Tibial artery (tissue), 4 donors: Measurements from ENCODE around the gene MACROD2.

Experiments
- DNase-seq, 2 donors: peaks; one replicate each; pipeline ENCODE4 v3.0.0-alpha.2; 2019
- H3K27ac ChIP-seq, 2 donors: fragments of 200-600 bp; sonication (generic) in 1 of 2; 1 replicate in 1 of 2; 2 replicates in 1 of 2; pipeline ENCODE4 v1.5.1; 2018 to 2019; ENCODE audit warnings: mild to moderate bottlenecking in 1 of 2
- H3K27me3 ChIP-seq, 2 donors: fragments of 200-600 bp; sonication (generic) in 1 of 2; one replicate each; pipeline versions ENCODE4 v1.5.1 to v1.6.0; 2016 to 2019
- H3K36me3 ChIP-seq, 3 donors: fragments of 200-600 bp; sonication (generic) in 2 of 3; one replicate each; pipeline ENCODE4 v1.5.1; 2016 to 2019; ENCODE audit warnings: mild to moderate bottlenecking in 2 of 3
- H3K4me1 ChIP-seq, 4 donors: fragments of 200-600 bp; sonication (generic) in 2 of 4; 1 replicate in 3 of 4; 2 replicates in 1 of 4; pipeline ENCODE4 v1.5.1; 2016 to 2019
- H3K4me3 ChIP-seq, 2 donors: fragments of 200-600 bp; sonication (generic) in 1 of 2; 1 replicate in 1 of 2; 2 replicates in 1 of 2; pipeline ENCODE4 v1.5.1; 2018 to 2019; ENCODE audit warnings: mild to moderate bottlenecking in 2 of 2
- H3K9me3 ChIP-seq, 3 donors: fragments of 200-600 bp; sonication (generic) in 1 of 3; one replicate each; pipeline ENCODE4 v1.5.1; 2016 to 2019
- intact Hi-C: fragments of 100-400 bp; cut with DNase I; formaldehyde crosslinking; loops from one replicate; pipeline ENCODE4 v1.15.0; 2023; ENCODE audit warnings: low total_unique reads
- TF ChIP-seq, protein P1 (sequence below), 2 experiments: fragments of 200-600 bp in 1 of 2; fragments of 450-650 bp in 1 of 2; IDR thresholded peaks; one replicate each; pipeline ENCODE4 v1.5.1; 2017 to 2019; ENCODE audit warnings: antibody characterized with exemption in 2 of 2, mild to moderate bottlenecking in 1 of 2, moderate library complexity in 1 of 2

Gene MACROD2

DNA sequence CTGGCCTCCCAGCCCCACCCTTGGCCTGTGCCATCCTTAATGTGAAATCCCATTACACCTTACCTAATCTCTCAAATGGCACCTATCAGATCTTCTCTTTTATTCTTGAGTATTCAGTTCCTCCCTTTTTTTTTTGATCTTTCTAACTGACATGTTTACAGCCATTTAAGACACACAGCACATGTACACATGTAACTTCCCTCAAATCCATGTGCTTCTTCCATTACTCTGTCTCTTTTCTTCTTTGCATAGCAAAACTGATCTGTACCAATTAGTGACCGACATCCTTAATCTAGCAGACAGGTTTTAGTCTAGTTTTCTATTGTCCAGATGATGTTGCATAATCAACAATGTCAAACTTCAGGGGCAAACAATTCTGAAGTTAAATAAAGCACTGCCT, 755.9 kb downstream of the MACROD2 start:
- no peak for DNase-seq
- H3K27me3 ChIP-seq = no peaks in the 10 kb centered on the region
- intact Hi-C loops = no loop called here
- no peak overlapping the region for H3K27ac ChIP-seq
- no peaks in the 10 kb centered on the region for H3K9me3 ChIP-seq
- TF ChIP-seq, protein P1, sequence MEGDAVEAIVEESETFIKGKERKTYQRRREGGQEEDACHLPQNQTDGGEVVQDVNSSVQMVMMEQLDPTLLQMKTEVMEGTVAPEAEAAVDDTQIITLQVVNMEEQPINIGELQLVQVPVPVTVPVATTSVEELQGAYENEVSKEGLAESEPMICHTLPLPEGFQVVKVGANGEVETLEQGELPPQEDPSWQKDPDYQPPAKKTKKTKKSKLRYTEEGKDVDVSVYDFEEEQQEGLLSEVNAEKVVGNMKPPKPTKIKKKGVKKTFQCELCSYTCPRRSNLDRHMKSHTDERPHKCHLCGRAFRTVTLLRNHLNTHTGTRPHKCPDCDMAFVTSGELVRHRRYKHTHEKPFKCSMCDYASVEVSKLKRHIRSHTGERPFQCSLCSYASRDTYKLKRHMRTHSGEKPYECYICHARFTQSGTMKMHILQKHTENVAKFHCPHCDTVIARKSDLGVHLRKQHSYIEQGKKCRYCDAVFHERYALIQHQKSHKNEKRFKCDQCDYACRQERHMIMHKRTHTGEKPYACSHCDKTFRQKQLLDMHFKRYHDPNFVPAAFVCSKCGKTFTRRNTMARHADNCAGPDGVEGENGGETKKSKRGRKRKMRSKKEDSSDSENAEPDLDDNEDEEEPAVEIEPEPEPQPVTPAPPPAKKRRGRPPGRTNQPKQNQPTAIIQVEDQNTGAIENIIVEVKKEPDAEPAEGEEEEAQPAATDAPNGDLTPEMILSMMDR (IDR thresholded peaks at IDR 0.05) = no peak
- no peak overlapping the region for H3K4me3 ChIP-seq
- no peaks in the 10 kb centered on the region for H3K4me1 ChIP-seq
- no peaks in the 10 kb centered on the region for H3K36me3 ChIP-seq

DNA sequence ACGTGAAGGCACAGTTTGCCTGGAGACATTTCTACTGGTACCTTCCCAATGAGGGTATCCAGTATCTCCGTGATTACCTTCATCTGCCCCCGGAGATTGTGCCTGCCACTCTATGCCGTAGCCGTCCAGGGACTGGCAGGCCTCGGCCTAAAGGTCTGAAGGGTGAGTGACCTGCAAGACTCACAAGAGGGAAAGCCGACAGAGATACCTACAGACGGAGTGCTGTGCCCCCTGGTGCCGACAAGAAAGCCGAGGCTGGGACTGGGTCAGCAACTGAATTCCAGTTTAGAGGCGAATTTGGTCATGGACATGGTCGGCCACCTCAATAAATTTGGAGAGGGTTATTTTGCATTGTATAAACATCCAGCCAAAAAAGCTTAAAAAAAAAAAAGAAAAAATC, 762.4 kb downstream of the MACROD2 start:
- Histone ChIP-seq H3K9me3 (no peaks in the 10 kb centered on the region), H3K27ac (no peak overlapping the region), H3K36me3 (no peaks in the 10 kb centered on the region), H3K4me3 (no peak overlapping the region), H3K4me1 (no peaks in the 10 kb centered on the region), H3K27me3 (no peaks in the 10 kb centered on the region)
- TF ChIP-seq, protein P1 (IDR thresholded peaks at IDR 0.05) = no peak
- DNase-seq = no peak
- intact Hi-C loops = no loop called here

- no peak for DNase-seq
- Histone ChIP-seq H3K9me3 (no peaks in the 10 kb centered on the region), H3K36me3 (no peaks in the 10 kb centered on the region), H3K27ac (no peak overlapping the region), H3K27me3 (no peaks in the 10 kb centered on the region), H3K4me3 (no peak overlapping the region), H3K4me1 (no peaks in the 10 kb centered on the region)
- intact Hi-C loops = no loop called here
- TF ChIP-seq, protein P1 (IDR thresholded peaks at IDR 0.05) = no peak
Measured at GRCh38 chr20:14758356-14758755, 763.0 kb downstream of the MACROD2 start.

DNA sequence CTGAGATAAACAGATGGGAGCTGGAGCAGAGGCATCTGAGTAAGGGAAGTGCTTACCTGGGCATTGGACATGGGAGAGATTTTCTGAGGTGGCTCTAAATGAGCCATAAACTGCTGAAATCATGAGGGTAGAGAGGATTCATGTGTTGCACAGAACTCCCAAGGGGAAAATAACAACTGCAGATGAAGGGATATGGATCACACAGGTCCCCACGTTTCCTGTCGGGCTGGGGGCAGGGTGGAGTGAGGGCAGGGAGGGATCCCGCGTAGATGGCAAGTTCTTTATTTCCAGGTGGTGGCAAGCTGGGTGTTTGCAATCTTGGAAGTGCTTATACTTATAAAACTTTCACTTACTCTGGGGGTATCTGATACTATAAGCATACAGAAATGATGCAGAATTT, 764.7 kb downstream of the MACROD2 start:
- no peaks in the 10 kb centered on the region for H3K36me3 ChIP-seq
- intact Hi-C loops = no loop called here

GRCh38 chr20:14761903-14762302, 766.6 kb downstream of the MACROD2 start:
- Histone ChIP-seq H3K9me3 (no peaks in the 10 kb centered on the region), H3K4me1 (no peaks in the 10 kb centered on the region), H3K4me3 (no peak overlapping the region), H3K27ac (no peak overlapping the region), H3K36me3 (no peaks in the 10 kb centered on the region), H3K27me3 (no peaks in the 10 kb centered on the region)
- intact Hi-C loops = no loop called here
- TF ChIP-seq, protein P1 (IDR thresholded peaks at IDR 0.05) = no peak
- DNase-seq = no peak

More for the DNA sequence above, 764.7 kb downstream of the MACROD2 start:
- H3K4me3 ChIP-seq = no peak overlapping the region
- no peaks in the 10 kb centered on the region for H3K27me3 ChIP-seq
- no peak for DNase-seq
- H3K27ac ChIP-seq = no peak overlapping the region
- no peaks in the 10 kb centered on the region for H3K9me3 ChIP-seq
- H3K4me1 ChIP-seq = no peaks in the 10 kb centered on the region
- TF ChIP-seq, protein P1 (IDR thresholded peaks at IDR 0.05) = no peak
